ENCODE measurements around the gene CFAP119. TPM values are rescaled to one million over a fixed set of nuclear protein-coding genes. Genes with fewer than 3 reads are reported as not detected.

The CFAP119 gene
- total and polyA plus RNA-seq, 2 donors (not counting 3 experiments of a cell fraction or from before 2014, with no cell fraction given), result 6.5 to 9.5 TPM

GRCh38 chr16:30738984-30739951, 22.6 kb downstream of the CFAP119 start:
- ChIA-PET POLR2A (no interaction called here), CTCF (no interaction called here)
- Histone ChIP-seq H4K20me1 (replicated peaks; ENCODE audit: control insufficient read depth, extremely low read depth, insufficient read depth, low read length) (no peaks in the 10 kb centered on the region), H3K4me1 (ENCODE audit: control insufficient read depth, extremely low read depth, insufficient read depth, low read length) (peaks cover 20% of the 10 kb centered on the region), H3K9me3 (replicated peaks; ENCODE audit: control insufficient read depth, insufficient read depth, low read length) (no peaks in the 10 kb centered on the region), H3K4me2 (ENCODE audit: insufficient read depth, low read length) (no peak overlapping the region), H3K9me1 (replicated peaks; ENCODE audit: control insufficient read depth, extremely low read depth, insufficient read depth, low read length) (no peaks in the 10 kb centered on the region), H3K27me3 (ENCODE audit: control insufficient read depth in 2 of 2, insufficient read depth in 2 of 2, low read length in 2 of 2) (no peaks in the 10 kb centered on the region), H3K4me3 (replicated peaks in 1 of 3; ENCODE audit: insufficient read depth in 1 of 3, low read depth in 1 of 3, low read length in 3 of 3) (no peak overlapping the region), H3K36me3 (ENCODE audit: control insufficient read depth in 2 of 2, extremely low read depth in 1 of 2, insufficient read depth in 2 of 2, low read length in 2 of 2) (peaks cover 16 to 42% of the 10 kb centered on the region in 2 experiments), H3K27ac (ENCODE audit: insufficient read depth, low read depth, low read length) (no peak overlapping the region), H3K79me2 (ENCODE audit: control insufficient read depth, insufficient read depth, low read length) (no peaks in the 10 kb centered on the region), H2AFZ (ENCODE audit: low read depth, low read length) (no peak overlapping the region), H3K9ac (replicated peaks; ENCODE audit: extremely low read depth, insufficient read depth, low read length) (no peak overlapping the region)
- intact Hi-C loops (cut with micrococcal nuclease) (no loop called here), dilution Hi-C loops (cut with MboI; ENCODE audit: extremely low pct_ligation_motif_present, low sequenced_read_pairs) (no loop called here)
- no peak for TF ChIP-seq EZH2 (IDR thresholded peaks at IDR 0.05; ENCODE audit: borderline replicate concordance, low read depth, low read length, severe bottlenecking)
- no peak for TF ChIP-seq GATA2 (IDR thresholded peaks at IDR 0.05; ENCODE audit: insufficient read depth, insufficient read length, low read depth, low read length)
- TF ChIP-seq MYC (IDR thresholded peaks at IDR 0.05; ENCODE audit: low read depth, low read length), result no peak
- TF ChIP-seq, protein P1, sequence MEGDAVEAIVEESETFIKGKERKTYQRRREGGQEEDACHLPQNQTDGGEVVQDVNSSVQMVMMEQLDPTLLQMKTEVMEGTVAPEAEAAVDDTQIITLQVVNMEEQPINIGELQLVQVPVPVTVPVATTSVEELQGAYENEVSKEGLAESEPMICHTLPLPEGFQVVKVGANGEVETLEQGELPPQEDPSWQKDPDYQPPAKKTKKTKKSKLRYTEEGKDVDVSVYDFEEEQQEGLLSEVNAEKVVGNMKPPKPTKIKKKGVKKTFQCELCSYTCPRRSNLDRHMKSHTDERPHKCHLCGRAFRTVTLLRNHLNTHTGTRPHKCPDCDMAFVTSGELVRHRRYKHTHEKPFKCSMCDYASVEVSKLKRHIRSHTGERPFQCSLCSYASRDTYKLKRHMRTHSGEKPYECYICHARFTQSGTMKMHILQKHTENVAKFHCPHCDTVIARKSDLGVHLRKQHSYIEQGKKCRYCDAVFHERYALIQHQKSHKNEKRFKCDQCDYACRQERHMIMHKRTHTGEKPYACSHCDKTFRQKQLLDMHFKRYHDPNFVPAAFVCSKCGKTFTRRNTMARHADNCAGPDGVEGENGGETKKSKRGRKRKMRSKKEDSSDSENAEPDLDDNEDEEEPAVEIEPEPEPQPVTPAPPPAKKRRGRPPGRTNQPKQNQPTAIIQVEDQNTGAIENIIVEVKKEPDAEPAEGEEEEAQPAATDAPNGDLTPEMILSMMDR (IDR thresholded peaks at IDR 0.05; ENCODE audit: extremely low read depth in 1 of 2, insufficient read depth in 1 of 2, low read depth in 1 of 2, low read length in 2 of 2), result no peak
- TF ChIP-seq POLR2A (IDR thresholded peaks at IDR 0.05; ENCODE audit: low read depth, low read length), result no peak
- TF ChIP-seq FOS (IDR thresholded peaks at IDR 0.05; ENCODE audit: borderline replicate concordance, insufficient read depth, low read length), result no peak
- TF ChIP-seq, protein P2, sequence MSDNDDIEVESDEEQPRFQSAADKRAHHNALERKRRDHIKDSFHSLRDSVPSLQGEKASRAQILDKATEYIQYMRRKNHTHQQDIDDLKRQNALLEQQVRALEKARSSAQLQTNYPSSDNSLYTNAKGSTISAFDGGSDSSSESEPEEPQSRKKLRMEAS (IDR thresholded peaks at IDR 0.05; ENCODE audit: insufficient read depth, insufficient read length), result no peak
- TF ChIP-seq JUN (IDR thresholded peaks at IDR 0.05; ENCODE audit: borderline replicate concordance, insufficient read depth, insufficient read length, low read depth), result no peak
- TF ChIP-seq POLR2AphosphoS5 (IDR thresholded peaks at IDR 0.05; ENCODE audit: insufficient read depth, low read depth, low read length), result no peak
- FAIRE-seq, result no peak
- no TSS peak for BruUV-seq (replicated peaks)
- DNase-seq (ENCODE audit: low read depth, low spot score), result no peak

Data from endothelial cell of umbilical vein (primary cell).